H1 (cell line): ENCODE results near the gene TRPM1. TPM values are rescaled to one million over a fixed set of nuclear protein-coding genes. Genes with fewer than 3 reads are reported as not detected.

Experiments used
- CHD7 ChIP-seq: fragments of 300-600 bp; sonication (generic); IDR thresholded peaks from 2 replicates; pipeline ENCODE4 v1.7.1; 2012; ENCODE audit warnings: low read length, moderate library complexity, mild to moderate bottlenecking, inconsistent platforms; ENCODE audit not compliant: insufficient replicate concordance
- KDM1A ChIP-seq: fragments of 200-600, 300-600 bp; sonication (generic); IDR thresholded peaks from 2 replicates; pipeline ENCODE4 v1.7.1; 2016; ENCODE audit warnings: mild to moderate bottlenecking, low read length, borderline replicate concordance
- SP1 ChIP-seq: IDR thresholded peaks from 2 replicates; pipeline ENCODE4 v1.6.1; 2011; ENCODE audit warnings: low read depth, low read length
- polyA plus RNA-seq, 7 experiments: library from polyadenylated mRNA; depleted of rRNA in 3 of 7; stranded (reverse) in 5 of 7; unstranded in 2 of 7; fragments of >200 nt in 5 of 7; fragments of 200-250 nt in 2 of 7; gene quantifications; 1 replicate in 5 of 7; 2 replicates in 1 of 7; 4 replicates in 1 of 7; pipeline versions ENCODE4 v1.2.1 to v1.2.3, GENCODE V29; 2011 to 2013; ENCODE audit warnings: missing spikeins in 2 of 7, mixed read lengths in 2 of 7
- total RNA-seq: library from RNA; stranded (reverse); fragmentation: NEBNext Ultra II Directional; extraction: Animal tissue kit (Norgen Biotek cat#: 25700); gene quantifications from 2 replicates; pipeline ENCODE4 v1.2.1, GENCODE V29; 2021

The TRPM1 gene
- total and polyA plus RNA-seq, 2 of the 8 experiments (the other 6 are each of a cell fraction or from before 2014, with no cell fraction given), result 0.05 TPM; not detected in 1

- TF ChIP-seq CHD7, result no peak
- TF ChIP-seq SP1, result no peak
- TF ChIP-seq KDM1A, result no peak
These were observed 101.8 kb downstream of the TRPM1 start (continued) for GRCh38 chr15:30999729-31000128.
